Measurements from ENCODE around the gene RFC5.
A peak's percentile ranks its signal among the peaks of the same experiment; 100 is the strongest.

Gene RFC5

GRCh38 chr12:118061011-118061872, 44.7 kb downstream of the RFC5 start, which contains the start of gene WSB2:
WSB2 (minus strand) TSS chr12:118061179; CDS start chr12:118061048, 131 bp downstream.
- peaks cover 19% of the 10 kb centered on the region for H3K27me3 ChIP-seq (ENCODE audit: insufficient read depth, poor library complexity, severe bottlenecking)
- no peak for DNase-seq (ENCODE audit: low read depth in 1 of 2, low spot score in 1 of 2)

GRCh38 chr12:118061873-118062843, 45.7 kb downstream of the RFC5 start:
- Histone ChIP-seq H3K4me3 (replicated peaks; ENCODE audit: insufficient read depth, low read length) (peak overlapping the region; percentile 62), H3K27me3 (ENCODE audit: insufficient read depth, poor library complexity, severe bottlenecking) (peaks cover 19% of the 10 kb centered on the region), H3K27ac (replicated peaks) (no peak overlapping the region)
- no peak for DNase-seq (ENCODE audit: low read depth in 1 of 2, low spot score in 1 of 2)
- no peak for TF ChIP-seq SPI1 (IDR thresholded peaks at IDR 0.05; ENCODE audit: borderline replicate concordance, low read depth)
- TF ChIP-seq POLR2AphosphoS5 (IDR thresholded peaks at IDR 0.05; ENCODE audit: low read depth): no peak
- no peak for TF ChIP-seq GABPA (IDR thresholded peaks at IDR 0.05; ENCODE audit: low read depth)
- no peak for TF ChIP-seq CTCF (IDR thresholded peaks at IDR 0.05; ENCODE audit: insufficient read depth, low read length)
- no peak for TF ChIP-seq REST (IDR thresholded peaks at IDR 0.05; ENCODE audit: insufficient replicate concordance, low read depth)

More at GRCh38 chr12:118061011-118061872, 44.7 kb downstream of the RFC5 start, which contains the start of gene WSB2:
- no peak within 1 kb of the TSS for H3K27ac ChIP-seq (replicated peaks)
- no peak for TF ChIP-seq CTCF (IDR thresholded peaks at IDR 0.05; ENCODE audit: insufficient read depth, low read length)
- no peak for TF ChIP-seq SPI1 (IDR thresholded peaks at IDR 0.05; ENCODE audit: borderline replicate concordance, low read depth)
- TF ChIP-seq POLR2AphosphoS5 (IDR thresholded peaks at IDR 0.05; ENCODE audit: low read depth): no peak
- no peak for TF ChIP-seq REST (IDR thresholded peaks at IDR 0.05; ENCODE audit: insufficient replicate concordance, low read depth)
- no peak for TF ChIP-seq GABPA (IDR thresholded peaks at IDR 0.05; ENCODE audit: low read depth)
- H3K4me3 ChIP-seq (replicated peaks; ENCODE audit: insufficient read depth, low read length): peak within 1 kb of the TSS; percentile 62

- Histone ChIP-seq H3K27ac (replicated peaks) (no peak overlapping the region), H3K27me3 (ENCODE audit: insufficient read depth, poor library complexity, severe bottlenecking) (peaks cover 19% of the 10 kb centered on the region), H3K4me3 (replicated peaks; ENCODE audit: insufficient read depth, low read length) (no peak overlapping the region)
- DNase-seq (ENCODE audit: low read depth in 1 of 2, low spot score in 1 of 2): no peak
- TF ChIP-seq POLR2AphosphoS5 (IDR thresholded peaks at IDR 0.05; ENCODE audit: low read depth) (no peak), GABPA (IDR thresholded peaks at IDR 0.05; ENCODE audit: low read depth) (no peak), REST (IDR thresholded peaks at IDR 0.05; ENCODE audit: insufficient replicate concordance, low read depth) (no peak), CTCF (IDR thresholded peaks at IDR 0.05; ENCODE audit: insufficient read depth, low read length) (no peak), SPI1 (IDR thresholded peaks at IDR 0.05; ENCODE audit: borderline replicate concordance, low read depth) (no peak)
Observed at GRCh38 chr12:118063576-118064391, 47.3 kb downstream of the RFC5 start.

All from HL-60 (cell line).